ENCODE measurements around the gene HNRNPA0.

Gene HNRNPA0

DNA sequence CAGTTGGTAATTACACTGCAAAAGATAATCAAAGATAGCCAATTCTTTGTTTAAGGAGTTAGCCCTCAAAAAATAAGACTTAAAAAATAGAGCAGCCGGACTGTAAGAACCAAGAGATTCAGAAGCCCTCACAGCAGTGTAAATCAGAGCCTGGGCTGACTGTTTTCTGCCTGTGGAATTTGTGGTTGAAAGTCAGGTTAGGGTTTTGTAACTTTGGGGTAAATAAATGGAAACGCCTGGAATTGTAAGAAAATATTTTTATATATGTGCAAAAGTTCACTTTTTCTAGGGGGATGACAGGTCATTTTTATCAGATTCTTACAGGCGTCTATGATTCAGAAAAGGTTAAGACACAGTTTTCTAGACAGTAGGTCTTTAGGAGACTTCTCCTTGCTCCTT lies 53.9 kb downstream of the HNRNPA0 start:
- FAIRE-seq (no peak), DNase-seq (ENCODE audit: insufficient read length, low spot score) (no peak)
- TF ChIP-seq, protein P1, sequence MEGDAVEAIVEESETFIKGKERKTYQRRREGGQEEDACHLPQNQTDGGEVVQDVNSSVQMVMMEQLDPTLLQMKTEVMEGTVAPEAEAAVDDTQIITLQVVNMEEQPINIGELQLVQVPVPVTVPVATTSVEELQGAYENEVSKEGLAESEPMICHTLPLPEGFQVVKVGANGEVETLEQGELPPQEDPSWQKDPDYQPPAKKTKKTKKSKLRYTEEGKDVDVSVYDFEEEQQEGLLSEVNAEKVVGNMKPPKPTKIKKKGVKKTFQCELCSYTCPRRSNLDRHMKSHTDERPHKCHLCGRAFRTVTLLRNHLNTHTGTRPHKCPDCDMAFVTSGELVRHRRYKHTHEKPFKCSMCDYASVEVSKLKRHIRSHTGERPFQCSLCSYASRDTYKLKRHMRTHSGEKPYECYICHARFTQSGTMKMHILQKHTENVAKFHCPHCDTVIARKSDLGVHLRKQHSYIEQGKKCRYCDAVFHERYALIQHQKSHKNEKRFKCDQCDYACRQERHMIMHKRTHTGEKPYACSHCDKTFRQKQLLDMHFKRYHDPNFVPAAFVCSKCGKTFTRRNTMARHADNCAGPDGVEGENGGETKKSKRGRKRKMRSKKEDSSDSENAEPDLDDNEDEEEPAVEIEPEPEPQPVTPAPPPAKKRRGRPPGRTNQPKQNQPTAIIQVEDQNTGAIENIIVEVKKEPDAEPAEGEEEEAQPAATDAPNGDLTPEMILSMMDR (IDR thresholded peaks at IDR 0.05; ENCODE audit: insufficient read depth, missing control alignments): no peak

DNA sequence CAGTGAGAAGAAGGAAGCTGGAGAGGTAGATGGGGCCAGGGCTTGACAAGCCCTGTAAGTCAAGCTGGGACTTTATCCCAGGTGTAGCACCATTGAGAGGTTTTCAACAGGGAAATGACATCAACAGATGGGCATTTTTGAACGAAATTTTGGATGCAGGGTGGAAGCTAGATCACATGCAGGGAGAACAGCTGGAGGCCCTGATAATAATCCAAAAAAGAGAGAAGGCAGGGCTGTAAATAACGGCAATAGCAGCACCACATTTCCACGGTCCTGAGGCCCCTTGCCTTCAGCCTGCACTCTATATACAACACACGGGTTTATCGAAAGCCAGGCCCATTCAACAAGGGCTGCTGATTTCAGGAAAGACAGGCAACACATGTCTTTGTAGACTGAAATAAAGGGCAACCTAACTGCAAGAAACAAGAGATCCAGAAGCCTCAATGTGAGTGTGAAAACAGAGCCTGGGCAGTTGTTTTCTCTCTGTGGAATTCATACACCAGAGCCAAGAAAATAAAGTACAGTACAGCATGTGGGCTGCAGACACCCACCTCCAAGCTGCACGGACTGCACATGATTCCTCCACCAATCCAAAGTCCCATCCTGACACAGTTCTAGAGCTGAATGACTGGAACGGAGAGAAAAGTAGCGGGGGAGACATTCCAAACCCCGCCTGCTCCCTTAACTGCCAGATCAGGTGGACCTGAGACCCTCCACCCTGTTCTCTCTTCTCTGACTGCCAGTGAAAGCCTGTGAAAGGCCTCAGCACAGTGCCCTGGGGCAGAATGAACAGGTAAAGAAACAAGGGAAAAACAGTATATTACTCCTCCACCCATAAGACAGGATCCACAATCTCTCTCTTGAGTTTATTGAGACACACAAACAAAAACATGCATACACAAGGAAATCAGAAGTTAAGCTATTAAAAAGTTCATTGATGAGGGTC lies 54.6 kb downstream of the HNRNPA0 start:
- TF ChIP-seq, protein P1 (IDR thresholded peaks at IDR 0.05; ENCODE audit: insufficient read depth, missing control alignments): no peak
- no peak for FAIRE-seq
- no peak for DNase-seq (ENCODE audit: insufficient read length, low spot score)

DNA sequence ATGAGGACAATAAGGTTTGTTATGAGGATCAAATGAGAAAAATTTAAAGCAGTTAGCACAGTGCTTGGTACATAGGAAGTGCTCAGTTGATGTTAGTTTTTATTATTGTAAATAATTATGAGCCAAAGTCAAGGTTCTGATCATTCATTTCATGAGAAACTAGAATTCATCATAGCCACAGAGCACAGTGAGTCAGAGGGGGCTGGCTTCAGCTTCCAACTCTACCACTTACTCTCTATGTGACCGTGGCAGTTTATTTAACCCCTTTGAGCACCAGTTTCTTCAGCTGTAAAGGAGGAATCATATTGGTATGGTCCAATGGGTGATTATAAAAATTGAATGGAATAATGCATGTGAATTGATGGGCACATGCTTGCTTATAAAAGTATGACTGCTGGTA lies 57.7 kb downstream of the HNRNPA0 start:
- no peak for DNase-seq (ENCODE audit: insufficient read length, low spot score)
- TF ChIP-seq, protein P1 (IDR thresholded peaks at IDR 0.05; ENCODE audit: insufficient read depth, missing control alignments): no peak
- no peak for FAIRE-seq

DNA sequence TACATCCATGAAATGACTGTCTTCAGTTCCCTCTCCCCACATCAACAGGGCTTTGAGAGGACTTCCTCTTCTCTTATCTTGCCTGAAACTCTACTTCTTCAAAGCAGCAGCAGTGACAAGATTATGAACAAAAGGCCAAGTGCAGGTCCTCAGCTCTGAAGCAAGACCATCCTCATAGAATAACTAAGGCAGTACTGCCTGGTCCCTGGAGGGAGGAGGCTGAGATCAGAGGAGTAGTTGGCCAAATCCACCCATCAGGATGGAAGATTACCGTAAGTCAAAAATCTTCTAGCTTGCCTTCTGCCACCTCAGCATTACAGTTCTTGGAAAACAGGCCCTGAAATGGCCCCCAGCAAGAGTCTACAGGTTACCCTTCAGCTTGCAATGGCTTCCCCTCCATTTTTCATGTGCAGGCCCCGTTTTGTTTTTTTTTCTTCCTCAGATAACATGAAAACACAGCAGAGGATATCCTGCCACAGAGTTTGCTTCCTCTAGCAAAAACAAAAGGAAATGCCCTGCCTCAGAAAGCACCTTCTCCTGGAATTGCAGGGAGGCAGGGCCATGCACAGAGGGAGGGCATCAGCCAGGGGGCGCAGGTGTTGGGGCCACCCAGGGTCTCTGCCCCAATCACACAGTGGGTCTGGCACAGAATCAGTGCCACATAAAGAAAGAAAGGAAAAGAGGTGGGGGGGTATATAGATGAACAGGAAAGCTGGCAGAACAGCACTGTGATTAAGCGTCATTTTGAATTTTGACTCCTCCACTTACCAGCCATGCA lies 58.3 kb downstream of the HNRNPA0 start:
- DNase-seq (ENCODE audit: insufficient read length, low spot score) (no peak), FAIRE-seq (no peak)
- TF ChIP-seq, protein P1 (IDR thresholded peaks at IDR 0.05; ENCODE audit: insufficient read depth, missing control alignments): no peak

Data from D721Med (cell line).